ENCODE data around the gene LIMS1.
"Not testable (repeated sequence)": the region's sequence is repeated elsewhere in the genome, so short reads cannot be mapped to it uniquely, and the experiment has no call there.

Gene LIMS1

GRCh38 chr2:108533832-108534583, at the start of gene LIMS1:
Gene LIMS1, plus strand, starts transcription at chr2:108534470. Its CDS starts 93 bp downstream, at chr2:108534563.
- Histone ChIP-seq H3K4me3 (peak within 1 kb of the TSS; percentile 95), H3K36me3 (ENCODE audit: insufficient read depth, low read length) (no peaks in the 10 kb centered on the region), H3K27ac (peak within 1 kb of the TSS; percentile 80), H3K9me3 (ENCODE audit: low read depth, low read length) (no peaks in the 10 kb centered on the region), H3K9ac (ENCODE audit: insufficient read length) (peak within 1 kb of the TSS; percentile 91)
- TF ChIP-seq POLR2AphosphoS5 (IDR thresholded peaks at IDR 0.05; ENCODE audit: borderline replicate concordance, low read depth, low read length): peak; percentile 86
- no peak for TF ChIP-seq EZH2 (IDR thresholded peaks at IDR 0.05)
- no peak for DNase-seq (ENCODE audit: low read depth, low spot score)

GRCh38 chr2:108485253-108485652, 49.0 kb upstream of the LIMS1 start:
- 0 out of 2 replicates have a peak, but pooled peaks cover 3% of the 10 kb centered on the region for H3K9me3 ChIP-seq (ENCODE audit: low read depth, low read length)
- TF ChIP-seq FOXP2 (optimal IDR thresholded peaks at IDR 0.05; ENCODE audit: control extremely low read depth, extremely low read length, insufficient read depth): no peak
- no peak for TF ChIP-seq POLR2AphosphoS5 (IDR thresholded peaks at IDR 0.05; ENCODE audit: borderline replicate concordance, low read depth, low read length)
- H3K9ac ChIP-seq (ENCODE audit: insufficient read length): no peak overlapping the region
- H3K36me3 ChIP-seq (ENCODE audit: insufficient read depth, low read length): peaks cover 46% of the 10 kb centered on the region
- no peak for DNase-seq (ENCODE audit: low read depth, low spot score)
- no peak overlapping the region for H3K4me3 ChIP-seq
- no peak overlapping the region for H3K27ac ChIP-seq

GRCh38 chr2:108490506-108491122, 43.7 kb upstream of the LIMS1 start:
- no peak for DNase-seq (ENCODE audit: low read depth, low spot score)
- no peak overlapping the region for H3K27ac ChIP-seq
- H3K9ac ChIP-seq (ENCODE audit: insufficient read length): no peak overlapping the region
- H3K9me3 ChIP-seq (ENCODE audit: low read depth, low read length): no peaks in the 10 kb centered on the region
- no peak overlapping the region for H3K4me3 ChIP-seq
- H3K36me3 ChIP-seq (ENCODE audit: insufficient read depth, low read length): peaks cover 20% of the 10 kb centered on the region; the same call in 1 of the 2 replicates
- TF ChIP-seq POLR2AphosphoS5 (IDR thresholded peaks at IDR 0.05; ENCODE audit: borderline replicate concordance, low read depth, low read length) (no peak), EZH2 (IDR thresholded peaks at IDR 0.05) (no peak), FOXP2 (optimal IDR thresholded peaks at IDR 0.05; ENCODE audit: control extremely low read depth, extremely low read length, insufficient read depth) (no peak)

GRCh38 chr2:108491848-108492247, 42.4 kb upstream of the LIMS1 start:
- Histone ChIP-seq H3K27ac (no peak overlapping the region), H3K9ac (ENCODE audit: insufficient read length) (no peak overlapping the region), H3K36me3 (ENCODE audit: insufficient read depth, low read length) (peaks cover 14% of the 10 kb centered on the region; the same call in 1 of the 2 replicates)

GRCh38 chr2:108492364-108492763, 41.9 kb upstream of the LIMS1 start:
- Histone ChIP-seq H3K36me3 (ENCODE audit: insufficient read depth, low read length) (peaks cover 18% of the 10 kb centered on the region; the same call in 1 of the 2 replicates), H3K9ac (ENCODE audit: insufficient read length) (no peak overlapping the region), H3K4me3 (no peak overlapping the region), H3K9me3 (ENCODE audit: low read depth, low read length) (no peaks in the 10 kb centered on the region), H3K27ac (no peak overlapping the region)
- TF ChIP-seq EZH2 (IDR thresholded peaks at IDR 0.05): no peak
- TF ChIP-seq FOXP2 (optimal IDR thresholded peaks at IDR 0.05; ENCODE audit: control extremely low read depth, extremely low read length, insufficient read depth): no peak
- TF ChIP-seq POLR2AphosphoS5 (IDR thresholded peaks at IDR 0.05; ENCODE audit: borderline replicate concordance, low read depth, low read length): no peak
- no peak for DNase-seq (ENCODE audit: low read depth, low spot score)

More at GRCh38 chr2:108491848-108492247, 42.4 kb upstream of the LIMS1 start:
- no peak for TF ChIP-seq FOXP2 (optimal IDR thresholded peaks at IDR 0.05; ENCODE audit: control extremely low read depth, extremely low read length, insufficient read depth)
- no peak for TF ChIP-seq POLR2AphosphoS5 (IDR thresholded peaks at IDR 0.05; ENCODE audit: borderline replicate concordance, low read depth, low read length)
- no peak for TF ChIP-seq EZH2 (IDR thresholded peaks at IDR 0.05)
- no peaks in the 10 kb centered on the region for H3K9me3 ChIP-seq (ENCODE audit: low read depth, low read length)
- H3K4me3 ChIP-seq: no peak overlapping the region
- DNase-seq (ENCODE audit: low read depth, low spot score): no peak

GRCh38 chr2:108496167-108496566, 38.1 kb upstream of the LIMS1 start:
- not testable (repeated sequence) for H3K9ac ChIP-seq (ENCODE audit: insufficient read length); H3K9me3 ChIP-seq (ENCODE audit: low read depth, low read length)
- peaks cover 11% of the 10 kb centered on the region; the same call in 1 of the 2 replicates for H3K36me3 ChIP-seq (ENCODE audit: insufficient read depth, low read length)

GRCh38 chr2:108507620-108508019, 26.6 kb upstream of the LIMS1 start:
- not testable (repeated sequence) for H3K36me3 ChIP-seq (ENCODE audit: insufficient read depth, low read length); H3K4me3 ChIP-seq; H3K27ac ChIP-seq; DNase-seq (ENCODE audit: low read depth, low spot score); H3K9ac ChIP-seq (ENCODE audit: insufficient read length); H3K9me3 ChIP-seq (ENCODE audit: low read depth, low read length)

More at GRCh38 chr2:108496167-108496566, 38.1 kb upstream of the LIMS1 start:
- not testable (repeated sequence) for H3K4me3 ChIP-seq; DNase-seq (ENCODE audit: low read depth, low spot score); H3K27ac ChIP-seq

GRCh38 chr2:108512431-108512830, 21.8 kb upstream of the LIMS1 start:
- not testable (repeated sequence) for H3K36me3 ChIP-seq (ENCODE audit: insufficient read depth, low read length); DNase-seq (ENCODE audit: low read depth, low spot score); H3K9ac ChIP-seq (ENCODE audit: insufficient read length); H3K9me3 ChIP-seq (ENCODE audit: low read depth, low read length); H3K27ac ChIP-seq; H3K4me3 ChIP-seq

GRCh38 chr2:108514478-108514877, 19.8 kb upstream of the LIMS1 start:
- not testable (repeated sequence) for H3K27ac ChIP-seq; DNase-seq (ENCODE audit: low read depth, low spot score); H3K9ac ChIP-seq (ENCODE audit: insufficient read length)

GRCh38 chr2:108524688-108525087, 9.6 kb upstream of the LIMS1 start:
- not testable (repeated sequence) for H3K4me3 ChIP-seq

More at GRCh38 chr2:108514478-108514877, 19.8 kb upstream of the LIMS1 start:
- not testable (repeated sequence) for H3K4me3 ChIP-seq; H3K9me3 ChIP-seq (ENCODE audit: low read depth, low read length); H3K36me3 ChIP-seq (ENCODE audit: insufficient read depth, low read length)

GRCh38 chr2:108525258-108525657, 9.0 kb upstream of the LIMS1 start:
- H3K9me3 ChIP-seq (ENCODE audit: low read depth, low read length); H3K27ac ChIP-seq; DNase-seq (ENCODE audit: low read depth, low spot score); H3K9ac ChIP-seq (ENCODE audit: insufficient read length); H3K4me3 ChIP-seq; H3K36me3 ChIP-seq (ENCODE audit: insufficient read depth, low read length): not testable (repeated sequence)

More at GRCh38 chr2:108524688-108525087, 9.6 kb upstream of the LIMS1 start:
- H3K27ac ChIP-seq; H3K9ac ChIP-seq (ENCODE audit: insufficient read length); H3K9me3 ChIP-seq (ENCODE audit: low read depth, low read length); DNase-seq (ENCODE audit: low read depth, low spot score); H3K36me3 ChIP-seq (ENCODE audit: insufficient read depth, low read length): not testable (repeated sequence)
